HG02623 (cell line): ENCODE data around the gene SLC35E1.
"Not testable (repeated sequence)": the region's sequence is repeated elsewhere in the genome, so short reads cannot be mapped to it uniquely, and the experiment has no call there.

Experiments used
- ATAC-seq: cut with Tn5 transposase; IDR thresholded peaks from one replicate; pipeline ENCODE4 v1.9.1; 2021; ENCODE audit warnings: moderate library complexity; ENCODE audit not compliant: unreplicated experiment

Gene SLC35E1

DNA sequence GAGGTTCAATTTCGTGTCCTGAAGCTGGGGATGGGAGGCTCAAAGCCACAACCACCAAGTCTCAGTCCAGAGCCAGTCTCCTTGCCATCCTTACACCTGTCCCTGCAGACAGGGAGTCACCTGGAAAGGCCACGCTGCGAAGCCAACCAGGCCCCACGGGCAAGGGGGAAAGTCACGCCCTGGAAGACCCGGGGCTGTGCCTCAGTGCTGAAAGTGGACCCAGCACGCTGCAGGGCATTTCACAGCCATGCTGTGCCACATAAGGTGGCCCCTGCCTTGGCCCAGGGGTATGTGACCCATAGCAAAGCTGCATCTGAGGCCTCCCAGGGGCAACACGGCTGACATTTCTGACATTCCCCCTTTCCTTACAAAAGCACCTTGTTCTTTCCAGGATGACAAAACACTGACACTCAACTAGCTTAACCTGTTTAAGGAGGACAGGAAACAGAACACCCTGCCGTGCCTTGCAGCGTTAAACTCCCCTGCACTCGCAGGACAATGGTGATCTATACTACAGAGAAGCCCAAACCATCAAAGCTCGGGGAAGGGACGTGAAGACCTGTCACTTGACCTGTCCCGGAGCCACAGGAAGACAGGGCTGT, 44.8 kb downstream of the SLC35E1 start:
- ATAC-seq = no peak

DNA sequence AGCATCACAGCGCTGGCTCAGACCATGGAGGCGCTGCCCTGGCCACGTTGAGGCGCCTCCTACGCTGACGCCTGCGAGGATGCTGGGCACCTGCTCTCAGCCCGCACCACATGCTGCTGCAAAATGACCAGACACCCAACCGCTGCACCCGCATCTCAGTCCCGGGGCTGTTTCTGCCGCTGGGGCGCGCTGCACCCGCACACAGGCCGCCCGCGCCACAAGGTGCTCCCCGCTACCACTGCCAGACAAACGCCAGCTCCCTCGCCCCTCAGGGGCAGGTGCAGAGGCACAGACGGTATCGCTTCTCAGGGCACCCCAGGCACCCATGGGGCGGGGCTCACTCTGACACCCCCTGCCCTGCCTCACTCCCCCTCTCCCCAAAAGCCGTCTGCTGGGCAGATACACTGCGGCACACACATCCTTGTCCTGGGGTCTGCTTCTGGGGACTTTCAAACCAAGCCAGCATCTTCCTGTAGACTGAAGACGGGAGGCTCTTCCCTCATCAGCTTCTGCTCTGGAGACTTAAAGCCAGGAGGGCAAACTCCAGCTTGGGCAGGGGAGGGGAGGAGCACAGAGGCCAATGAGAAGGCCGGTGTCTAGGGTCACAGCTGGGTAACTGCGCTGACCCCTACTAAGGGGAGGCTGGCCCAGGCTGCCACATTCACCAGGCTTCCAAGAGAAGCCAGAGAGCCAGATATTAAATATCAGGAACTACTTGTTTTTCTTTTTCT, 46.3 kb downstream of the SLC35E1 start:
- ATAC-seq = no peak

DNA sequence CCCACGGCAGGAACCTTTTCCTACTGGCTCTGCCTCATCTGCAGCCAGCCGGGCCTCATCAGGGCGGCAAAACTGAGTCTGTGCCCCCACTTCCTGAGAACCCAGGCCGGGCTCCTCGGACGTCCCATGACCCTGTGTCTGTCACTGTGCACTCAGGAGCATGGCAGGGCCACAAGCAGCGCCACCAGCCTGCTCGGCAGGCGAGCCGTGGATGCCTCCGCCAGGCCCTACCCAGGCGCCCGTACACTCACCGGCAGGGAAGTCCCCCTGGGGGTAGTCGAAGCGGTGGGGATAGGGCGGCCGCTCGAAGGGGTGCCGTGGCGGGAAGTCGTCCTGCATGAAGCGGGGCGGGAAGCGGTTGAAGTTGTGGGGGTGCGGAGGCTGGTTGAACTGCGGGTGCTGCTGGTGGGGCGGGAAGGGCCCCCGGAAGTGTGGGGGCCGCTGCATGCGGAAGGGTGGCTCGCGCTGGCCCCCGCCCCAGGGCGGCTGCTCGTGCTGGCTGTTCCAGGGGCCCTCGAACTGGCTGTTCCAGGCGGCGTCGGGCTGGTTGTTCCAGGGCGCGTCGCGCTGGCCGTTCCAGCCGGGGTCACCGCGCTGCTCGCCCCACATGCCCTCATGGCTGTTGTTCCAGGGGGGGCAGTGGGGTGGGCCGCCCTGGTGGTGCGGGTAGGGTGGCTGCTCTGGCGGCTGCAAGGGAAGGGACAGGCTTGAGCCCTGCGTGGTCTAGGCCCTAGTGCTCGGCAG, 47.1 kb downstream of the SLC35E1 start:
- no peak for ATAC-seq

DNA sequence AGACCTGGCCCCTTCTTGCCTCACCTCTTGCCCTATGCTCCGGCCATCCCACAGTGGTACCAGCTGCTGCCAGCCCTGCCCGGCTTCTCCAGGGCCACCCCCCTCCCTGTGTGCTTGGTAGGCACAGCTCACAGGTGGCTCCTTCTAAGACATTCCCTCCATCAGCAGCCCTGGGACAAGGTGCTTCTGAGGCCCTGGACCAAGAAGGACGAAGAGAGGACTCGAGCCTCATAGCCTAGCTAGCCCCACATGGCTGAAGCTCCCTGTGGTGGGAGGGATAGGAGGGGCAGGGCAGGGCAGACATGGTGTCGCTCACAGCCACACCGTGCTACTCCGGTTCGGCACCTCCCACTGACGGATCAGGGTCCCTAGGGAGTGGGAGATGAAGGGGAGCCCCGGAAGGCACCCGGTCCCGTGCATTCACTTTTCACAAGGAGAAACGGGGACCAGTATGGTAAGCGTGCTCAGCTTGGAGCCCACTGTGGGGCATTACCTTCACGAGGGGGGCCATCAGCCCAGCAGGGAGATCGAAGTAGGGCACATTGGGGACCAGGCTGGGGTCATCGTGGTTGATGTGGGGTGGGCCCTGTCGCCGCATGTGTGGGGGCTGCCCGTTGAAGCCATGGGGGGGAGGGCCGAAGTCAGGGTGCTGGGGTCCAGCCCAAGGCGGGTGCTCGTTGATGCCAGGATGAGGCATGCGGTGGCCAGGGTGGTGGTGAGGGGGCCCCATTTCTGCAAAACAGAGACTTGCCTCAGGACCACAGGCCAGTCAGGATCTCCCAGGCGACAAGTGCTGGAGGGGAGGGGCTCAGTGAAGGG, 49.4 kb downstream of the SLC35E1 start:
- no peak for ATAC-seq

GRCh38 chr19:16521715-16522289, 50.4 kb downstream of the SLC35E1 start:
- ATAC-seq = no peak

GRCh38 chr19:16520986-16521624, 51.1 kb downstream of the SLC35E1 start:
- no peak for ATAC-seq

- no peak for ATAC-seq
These were observed 51.9 kb downstream of the SLC35E1 start for GRCh38 chr19:16520074-16520973.

- no peak for ATAC-seq
These were observed 53.0 kb downstream of the SLC35E1 start for GRCh38 chr19:16519230-16519687.

DNA sequence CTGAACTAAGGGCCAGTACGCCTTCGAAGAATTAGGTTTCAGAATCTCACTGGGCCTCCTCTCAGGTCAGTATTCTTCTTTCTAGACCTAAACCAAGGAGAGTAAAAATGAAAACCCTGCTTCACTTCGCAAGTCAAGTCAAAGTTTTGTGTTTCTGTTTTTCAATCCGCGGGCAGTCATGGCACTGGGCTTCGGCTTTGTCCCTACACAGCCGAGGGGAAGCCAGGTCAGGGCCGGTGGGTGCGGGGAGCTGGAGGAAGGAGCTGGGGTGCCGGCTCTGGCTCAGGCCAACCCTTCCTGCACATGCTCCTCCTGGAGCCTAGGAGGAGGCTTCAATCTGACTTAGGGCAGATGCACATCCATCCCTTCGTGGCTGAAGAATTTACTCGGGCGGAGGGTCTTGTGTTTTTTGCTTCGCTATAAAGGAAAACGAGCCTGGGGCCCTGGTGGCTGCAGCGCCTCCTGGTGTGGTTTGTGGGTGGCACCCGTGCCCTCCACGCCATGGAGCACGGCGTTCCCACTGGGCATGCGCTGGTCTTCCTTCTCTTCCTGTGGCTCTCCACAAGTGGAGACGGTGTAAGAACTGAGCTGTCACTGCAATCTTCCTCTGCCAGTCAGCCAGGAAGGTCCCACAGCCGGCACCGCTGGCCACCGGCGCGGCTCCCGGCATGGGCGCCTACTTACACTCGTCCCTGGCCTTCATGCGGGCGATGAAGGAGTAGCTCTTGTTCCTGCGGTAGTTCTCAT, 53.6 kb downstream of the SLC35E1 start:
- no peak for ATAC-seq

- ATAC-seq = no peak
These were observed 54.2 kb downstream of the SLC35E1 start for GRCh38 chr19:16518061-16518460.

DNA sequence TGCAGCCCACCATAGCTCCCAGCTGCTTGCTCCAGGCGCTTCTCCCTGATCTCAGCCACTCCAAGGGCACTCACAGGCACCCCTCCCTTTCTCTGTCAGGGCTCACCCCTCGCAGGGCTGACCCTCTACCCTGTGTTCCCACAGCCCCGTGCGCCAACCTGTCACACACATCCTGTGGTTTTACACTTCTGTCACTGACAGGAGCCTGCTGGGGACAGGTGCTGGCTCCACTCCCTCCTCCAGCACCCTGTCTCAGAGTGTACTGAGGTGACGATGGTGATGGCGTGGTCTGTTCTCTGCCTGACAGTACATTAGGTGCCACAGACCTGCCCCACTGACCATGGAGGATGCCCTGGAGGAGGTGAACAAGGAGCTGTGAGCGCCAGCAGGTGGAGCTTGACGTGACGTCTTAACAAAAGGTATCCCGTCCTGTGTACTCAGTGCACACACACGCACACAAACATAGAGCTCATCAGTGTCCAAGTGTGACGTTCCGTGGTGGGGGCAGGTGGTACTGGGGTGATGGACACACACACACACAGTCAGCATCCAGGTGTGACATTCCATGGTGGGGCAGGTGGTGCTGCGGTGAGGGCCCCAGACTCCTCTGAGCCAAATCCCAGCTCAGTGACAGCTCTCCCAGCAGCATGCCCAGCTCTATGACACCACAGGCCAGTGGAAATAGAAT, 55.1 kb downstream of the SLC35E1 start:
- ATAC-seq = no peak

DNA sequence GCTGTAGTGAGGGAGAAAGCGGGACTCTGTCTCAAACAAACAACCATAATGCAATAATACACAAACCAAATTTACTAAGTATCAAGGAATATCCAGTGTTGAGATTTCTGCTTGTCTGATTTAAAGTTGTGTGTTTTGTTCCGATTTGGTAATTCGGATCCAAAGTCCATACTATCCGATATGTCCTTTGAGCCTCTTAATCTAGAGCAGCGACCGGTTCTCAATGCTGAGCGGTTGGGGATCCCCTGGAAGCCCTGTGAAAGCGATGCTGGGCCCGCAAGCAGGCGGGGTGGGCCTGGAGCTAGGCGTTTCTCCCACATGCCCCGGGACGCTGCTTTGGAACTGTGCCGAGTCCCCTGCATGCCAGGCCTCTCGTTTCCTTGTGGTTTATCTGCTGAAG, 55.8 kb downstream of the SLC35E1 start:
- no peak for ATAC-seq

GRCh38 chr19:16514383-16515019, 57.7 kb downstream of the SLC35E1 start:
- no peak for ATAC-seq

DNA sequence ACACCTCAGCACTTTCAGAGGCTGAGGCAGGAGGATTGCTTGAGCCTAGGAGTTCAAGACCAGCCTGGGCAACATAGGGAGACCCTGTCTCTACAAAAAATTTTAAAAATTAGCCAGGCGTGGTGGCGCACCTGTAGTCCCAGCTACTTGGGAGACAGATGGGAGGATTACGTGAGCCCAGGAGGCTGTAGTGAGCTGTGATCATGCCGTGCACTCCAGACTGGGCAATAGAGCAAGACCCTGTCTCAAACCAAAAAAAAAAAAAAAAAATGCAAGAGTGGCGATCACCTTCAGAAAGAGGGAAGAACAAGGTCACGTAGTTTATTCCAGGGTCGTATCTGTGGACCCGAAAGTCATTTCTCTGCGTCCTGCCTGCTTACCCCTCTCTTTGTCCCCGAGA, 59.6 kb downstream of the SLC35E1 start:
- ATAC-seq = not testable (repeated sequence)

- ATAC-seq = no peak
These were observed 62.8 kb downstream of the SLC35E1 start for GRCh38 chr19:16509141-16510061.

- ATAC-seq = no peak
These were observed 63.7 kb downstream of the SLC35E1 start for GRCh38 chr19:16508546-16508945.
